ENCODE results near the gene RSPH3. TPM values are rescaled to one million over a fixed set of nuclear protein-coding genes. Genes with fewer than 3 reads are reported as not detected.

The RSPH3 gene
- total and polyA plus RNA-seq, 2 of the 13 experiments (the other 11 are each of a cell fraction or from before 2014, with no cell fraction given) = 1.3 to 3.5 TPM

DNA sequence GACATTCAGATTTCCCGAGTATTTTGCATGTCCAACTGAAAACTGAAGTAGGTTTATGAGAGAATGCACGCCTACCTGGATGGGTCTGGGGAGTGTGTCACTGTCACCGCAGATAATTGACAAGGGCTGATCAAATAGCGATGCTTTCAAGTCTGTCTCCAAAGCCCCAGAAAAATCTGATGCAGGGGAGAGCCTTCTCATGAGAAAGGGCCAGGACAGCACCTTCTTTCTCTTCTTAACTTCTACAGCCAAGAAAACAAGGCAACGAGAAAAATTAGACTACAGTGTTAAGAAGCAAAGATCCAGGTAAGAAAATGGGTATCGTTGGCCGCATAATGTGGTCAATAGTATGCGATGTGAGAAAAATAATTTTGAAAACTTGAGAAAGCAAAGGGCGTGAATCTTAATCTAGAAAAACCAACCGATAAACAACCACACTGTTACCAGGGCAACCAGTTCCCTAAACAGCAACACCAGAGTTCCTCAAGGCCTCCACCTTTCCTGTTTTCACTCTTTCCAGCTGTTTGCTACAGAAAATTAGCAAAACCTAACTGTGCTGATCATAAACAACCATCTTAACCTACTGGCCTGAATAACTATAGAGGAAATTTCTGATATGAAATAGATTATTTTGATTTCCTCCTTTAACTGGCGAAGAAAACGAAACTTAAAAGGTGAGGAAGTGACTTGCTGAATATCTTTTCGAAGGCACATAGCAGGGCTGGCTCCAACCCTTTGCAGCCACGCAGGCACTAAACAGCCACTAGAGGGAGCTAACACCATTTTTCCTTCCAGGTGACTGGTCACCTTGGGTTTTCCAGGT, 42.2 kb upstream of the RSPH3 start (continued):
- TF ChIP-seq TCF7 (IDR thresholded peaks at IDR 0.05; ENCODE audit: low read depth) (no peak), ZNF282 (IDR thresholded peaks at IDR 0.05; ENCODE audit: partially characterized antibody) (no peak), AKAP8 (CRISPR knock-in tag; IDR thresholded peaks at IDR 0.05) (no peak), ZNF556 (CRISPR knock-in tag; IDR thresholded peaks at IDR 0.05; ENCODE audit: borderline replicate concordance) (no peak), ZSCAN25 (CRISPR knock-in tag; IDR thresholded peaks at IDR 0.05) (no peak), RNF2 (conservative IDR thresholded peaks at IDR 0.05; ENCODE audit: low read depth) (peak; percentile 54; the same call in 1 of the 2 replicates)

DNA sequence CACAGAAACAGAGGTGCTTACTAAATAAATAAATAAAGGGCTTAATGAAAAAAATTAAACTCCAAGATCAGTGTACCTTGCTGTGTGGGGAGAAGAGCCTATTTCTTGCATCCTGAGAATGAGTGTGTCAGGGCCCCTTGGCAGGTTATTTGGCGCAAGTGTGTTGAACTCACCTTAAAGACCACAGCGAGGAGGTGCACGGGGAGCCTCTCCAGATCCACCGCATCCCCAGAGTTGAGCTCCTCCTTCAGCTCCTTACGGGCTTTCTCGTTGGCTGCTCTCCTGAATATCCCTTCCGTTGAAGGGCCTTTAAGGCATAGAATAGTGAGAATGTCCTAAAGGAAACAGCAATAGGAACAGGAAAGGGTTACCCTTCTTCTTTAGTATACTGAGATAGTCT, 41.2 kb upstream of the RSPH3 start:
- no peaks in the 10 kb centered on the region for H3K36me3 ChIP-seq (replicated peaks in 1 of 2; ENCODE audit: control insufficient read depth in 1 of 2, insufficient read depth in 2 of 2, low read length in 2 of 2)
- no peaks in the 10 kb centered on the region for H3K79me2 ChIP-seq (ENCODE audit: insufficient read depth, low read length)
- H3K9me3 ChIP-seq (ENCODE audit: low read length) = no peaks in the 10 kb centered on the region
- ATAC-seq (no peak), DNase-seq (ENCODE audit: low spot score) (no peak), FAIRE-seq (no peak)
- peaks cover 10 to 76% of the 10 kb centered on the region in 2 experiments; a peak in 4 of 5 replicates for H3K27me3 ChIP-seq (ENCODE audit: control insufficient read depth in 1 of 2, insufficient read depth in 2 of 2, low read length in 2 of 2)
- no peaks in the 10 kb centered on the region for H4K20me1 ChIP-seq (ENCODE audit: insufficient read depth, low read length)
- TF ChIP-seq, protein P1, sequence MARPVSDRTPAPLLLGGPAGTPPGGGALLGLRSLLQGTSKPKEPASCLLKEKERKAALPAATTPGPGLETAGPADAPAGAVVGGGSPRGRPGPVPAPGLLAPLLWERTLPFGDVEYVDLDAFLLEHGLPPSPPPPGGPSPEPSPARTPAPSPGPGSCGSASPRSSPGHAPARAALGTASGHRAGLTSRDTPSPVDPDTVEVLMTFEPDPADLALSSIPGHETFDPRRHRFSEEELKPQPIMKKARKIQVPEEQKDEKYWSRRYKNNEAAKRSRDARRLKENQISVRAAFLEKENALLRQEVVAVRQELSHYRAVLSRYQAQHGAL (CRISPR knock-in tag; IDR thresholded peaks at IDR 0.05; ENCODE audit: not compliant biosample characterization) = no peak
- no peak for TF ChIP-seq POLR2A (IDR thresholded peaks at IDR 0.05; ENCODE audit: insufficient read depth in 1 of 2, low read depth in 2 of 2, low read length in 2 of 2)
- TF ChIP-seq CHD4 (IDR thresholded peaks at IDR 0.05; ENCODE audit: borderline replicate concordance, low read length) = no peak
- no peak for TF ChIP-seq JUN (CRISPR knock-in tag; IDR thresholded peaks at IDR 0.05)
- no peak for TF ChIP-seq NR2F2 (IDR thresholded peaks at IDR 0.05; ENCODE audit: borderline replicate concordance, low read depth)
- no peak for TF ChIP-seq JUND (CRISPR knock-in tag; IDR thresholded peaks at IDR 0.05)
- TF ChIP-seq NR2F6 (IDR thresholded peaks at IDR 0.05) = no peak
- TF ChIP-seq NR2F6 (CRISPR knock-in tag; IDR thresholded peaks at IDR 0.05) = no peak
- no TSS peak for BruUV-seq (replicated peaks)
- WGBS (ENCODE audit: low lambda C conversion rate) = 22% methylated on average over 7 of the region's 7 CpGs
- in situ Hi-C loops (cut with HindIII; ENCODE audit: extremely low pct_ligation_motif_present, low pct_unique_long_range_greater_than_20kb) (loop anchor here (5.0 kb wide), 1 partner anchor 66 kb away; no protein-coding TSS in a partner anchor), intact Hi-C loops (cut with micrococcal nuclease; ENCODE audit: unreplicated experiment) (no loop called here)
- H3K4me2 ChIP-seq (ENCODE audit: low read depth, low read length) = no peak overlapping the region
- no peak overlapping the region for H3K4me3 ChIP-seq (replicated peaks in 1 of 3; ENCODE audit: insufficient read depth in 1 of 3, low read depth in 2 of 3, low read length in 3 of 3)
- POLR2A ChIA-PET = no interaction called here
- H3K27ac ChIP-seq (ENCODE audit: extremely low read length, insufficient read depth, low read length) = no peak overlapping the region
- no peak overlapping the region for H2AFZ ChIP-seq (ENCODE audit: low read length)
- H3K4me1 ChIP-seq (ENCODE audit: insufficient read depth, low read length) = no peaks in the 10 kb centered on the region
- CTCF ChIA-PET (ENCODE audit: low intra/inter-chr PET ratio, low total read pairs) = no interaction called here
- no peak overlapping the region for H3K9ac ChIP-seq (ENCODE audit: insufficient read depth, low read depth, low read length)
